ENCODE measurements around the gene TULP3. TPM values are rescaled to one million over a fixed set of nuclear protein-coding genes. Genes with fewer than 3 reads are reported as not detected.
A peak's percentile ranks its signal among the peaks of the same experiment; 100 is the strongest.

Gene TULP3
- total and polyA plus RNA-seq, 2 donors (not counting 3 experiments of a cell fraction or from before 2014, with no cell fraction given) = 30.8 to 31.0 TPM

DNA sequence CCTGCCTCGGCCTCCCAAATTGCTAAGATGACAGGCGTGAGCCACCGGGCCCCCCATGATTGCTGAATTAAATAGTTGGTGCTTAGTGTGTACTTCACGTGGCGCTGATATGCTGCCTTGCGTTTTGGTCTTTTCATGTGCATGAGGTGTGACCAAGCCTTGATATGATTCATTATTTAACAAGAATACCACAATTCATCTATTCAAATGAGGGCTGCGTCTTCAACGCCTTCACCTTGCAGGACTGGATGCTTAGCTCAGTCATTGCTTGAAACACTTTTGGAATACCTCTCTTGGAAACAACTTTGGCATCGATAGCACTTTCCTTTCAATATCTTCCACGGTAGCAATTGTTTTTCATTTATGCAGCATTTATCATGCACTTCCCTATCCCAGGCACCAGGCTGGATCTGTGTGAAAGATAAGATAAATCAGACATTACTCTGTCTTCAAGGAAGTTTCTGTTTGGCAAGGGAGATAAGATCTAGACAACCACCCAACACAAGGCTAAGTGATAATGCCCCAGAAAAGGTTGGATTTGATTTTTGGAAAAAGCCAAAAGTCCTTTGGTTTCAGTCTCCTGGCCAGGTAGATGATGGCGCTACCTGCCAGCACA lies 67.2 kb downstream of the TULP3 start:
- BruUV-seq (replicated peaks) = no TSS peak
- Histone ChIP-seq H3K9ac (replicated peaks; ENCODE audit: extremely low read depth, insufficient read depth, low read length) (peak overlapping the region; percentile 59), H4K20me1 (replicated peaks; ENCODE audit: control insufficient read depth, extremely low read depth, insufficient read depth, low read length) (no peaks in the 10 kb centered on the region), H3K4me3 (replicated peaks in 1 of 3; ENCODE audit: insufficient read depth in 1 of 3, low read depth in 1 of 3, low read length in 3 of 3) (peak overlapping the region in 2 of 3 experiments; percentile 65 to 68), H3K27ac (ENCODE audit: insufficient read depth, low read depth, low read length) (peak overlapping the region; percentile 52), H2AFZ (ENCODE audit: low read depth, low read length) (peak overlapping the region; percentile 75), H3K9me3 (replicated peaks; ENCODE audit: control insufficient read depth, insufficient read depth, low read length) (no peaks in the 10 kb centered on the region), H3K4me2 (ENCODE audit: insufficient read depth, low read length) (peak overlapping the region; percentile 82), H3K27me3 (ENCODE audit: control insufficient read depth in 2 of 2, insufficient read depth in 2 of 2, low read length in 2 of 2) (no peaks in the 10 kb centered on the region), H3K79me2 (ENCODE audit: control insufficient read depth, insufficient read depth, low read length) (peaks cover 27% of the 10 kb centered on the region), H3K36me3 (ENCODE audit: control insufficient read depth in 2 of 2, extremely low read depth in 1 of 2, insufficient read depth in 2 of 2, low read length in 2 of 2) (no peaks in the 10 kb centered on the region), H3K4me1 (ENCODE audit: control insufficient read depth, extremely low read depth, insufficient read depth, low read length) (peaks cover 31% of the 10 kb centered on the region), H3K9me1 (replicated peaks; ENCODE audit: control insufficient read depth, extremely low read depth, insufficient read depth, low read length) (no peaks in the 10 kb centered on the region)
- intact Hi-C loops (cut with micrococcal nuclease) = loop anchor here (1.0 to 5.0 kb wide), 4 partner anchors 57 to 111 kb away; partner anchors contain the start of gene TULP3
- ChIA-PET CTCF (interaction anchor here (0.8 to 2.3 kb wide), 4 partner anchors 14 to 84 kb away, joined by 3 to 6 read pairs (median 5); no protein-coding TSS in a partner anchor), POLR2A (no interaction called here)
- dilution Hi-C loops (cut with MboI; ENCODE audit: extremely low pct_ligation_motif_present, low sequenced_read_pairs) = no loop called here
- DNase-seq (ENCODE audit: low read depth, low spot score) = no peak
- FAIRE-seq = peak; percentile 83
- no peak for TF ChIP-seq MYC (IDR thresholded peaks at IDR 0.05; ENCODE audit: low read depth, low read length)
- peak; percentile 85 for TF ChIP-seq GATA2 (IDR thresholded peaks at IDR 0.05; ENCODE audit: insufficient read depth, insufficient read length, low read depth, low read length)
- TF ChIP-seq POLR2A (IDR thresholded peaks at IDR 0.05; ENCODE audit: low read depth, low read length) = no peak

DNA sequence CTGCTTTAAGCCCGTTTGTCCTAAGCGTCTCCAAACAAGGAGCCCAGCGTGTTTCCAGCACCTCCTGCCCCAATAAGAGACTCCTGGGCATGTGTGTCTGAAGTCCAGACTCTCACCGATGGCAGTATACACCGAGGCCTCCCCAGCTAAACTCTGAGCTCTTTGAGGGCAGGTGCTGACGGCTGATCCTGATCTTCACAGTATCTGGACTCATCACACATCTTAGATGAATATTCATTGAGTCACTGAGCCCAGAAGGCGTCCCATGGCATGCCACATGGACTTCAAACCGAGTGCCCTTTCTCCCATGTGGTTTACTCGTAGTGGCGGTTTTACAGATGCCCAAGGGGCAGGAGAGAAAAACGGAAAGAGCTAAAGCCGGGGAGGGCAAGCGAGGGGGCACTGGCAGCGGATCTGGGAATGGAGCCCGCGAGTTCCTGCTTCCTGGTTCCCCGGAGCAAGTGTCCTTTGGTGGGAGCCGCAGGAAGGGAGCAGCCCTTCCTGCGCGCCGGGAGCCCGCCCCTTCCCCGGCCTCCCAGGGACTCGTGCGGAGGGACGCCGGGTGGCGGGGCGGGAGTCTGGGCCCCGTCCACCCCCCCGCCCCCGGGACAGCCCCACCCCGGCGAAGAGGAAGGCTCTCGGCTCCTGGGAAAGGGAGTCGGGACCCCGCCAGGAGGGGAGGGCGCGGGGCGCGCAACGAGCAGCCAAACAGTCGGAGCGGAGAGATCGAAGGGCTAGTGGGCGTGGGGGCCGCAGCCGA lies 67.9 kb downstream of the TULP3 start:
- no peaks in the 10 kb centered on the region for H4K20me1 ChIP-seq (replicated peaks; ENCODE audit: control insufficient read depth, extremely low read depth, insufficient read depth, low read length)
- H3K4me1 ChIP-seq (ENCODE audit: control insufficient read depth, extremely low read depth, insufficient read depth, low read length) = peaks cover 38% of the 10 kb centered on the region
- H3K27ac ChIP-seq (ENCODE audit: insufficient read depth, low read depth, low read length) = peak overlapping the region; percentile 52
- CTCF ChIA-PET = interaction anchor here (0.5 to 2.3 kb wide), 6 partner anchors 14 to 1310 kb away, joined by 3 to 6 read pairs (median 4); no protein-coding TSS in a partner anchor
- H3K27me3 ChIP-seq (ENCODE audit: control insufficient read depth in 2 of 2, insufficient read depth in 2 of 2, low read length in 2 of 2) = no peaks in the 10 kb centered on the region
- TSS peak; percentile 82 for BruUV-seq (replicated peaks)
- H3K79me2 ChIP-seq (ENCODE audit: control insufficient read depth, insufficient read depth, low read length) = peaks cover 32% of the 10 kb centered on the region
- no peaks in the 10 kb centered on the region for H3K36me3 ChIP-seq (ENCODE audit: control insufficient read depth in 2 of 2, extremely low read depth in 1 of 2, insufficient read depth in 2 of 2, low read length in 2 of 2)
- dilution Hi-C loops (cut with MboI; ENCODE audit: extremely low pct_ligation_motif_present, low sequenced_read_pairs) = no loop called here
- TF ChIP-seq GATA2 (IDR thresholded peaks at IDR 0.05; ENCODE audit: insufficient read depth, insufficient read length, low read depth, low read length) (peak; percentile 49), POLR2A (IDR thresholded peaks at IDR 0.05; ENCODE audit: low read depth, low read length) (peak; percentile 71), FOS (IDR thresholded peaks at IDR 0.05; ENCODE audit: borderline replicate concordance, insufficient read depth, low read length) (no peak), JUN (IDR thresholded peaks at IDR 0.05; ENCODE audit: borderline replicate concordance, insufficient read depth, insufficient read length, low read depth) (no peak), POLR2AphosphoS5 (IDR thresholded peaks at IDR 0.05; ENCODE audit: insufficient read depth, low read depth, low read length) (peak; percentile 45), EZH2 (IDR thresholded peaks at IDR 0.05; ENCODE audit: borderline replicate concordance, low read depth, low read length, severe bottlenecking) (no peak), MYC (IDR thresholded peaks at IDR 0.05; ENCODE audit: low read depth, low read length) (no peak)
- TF ChIP-seq, protein P1, sequence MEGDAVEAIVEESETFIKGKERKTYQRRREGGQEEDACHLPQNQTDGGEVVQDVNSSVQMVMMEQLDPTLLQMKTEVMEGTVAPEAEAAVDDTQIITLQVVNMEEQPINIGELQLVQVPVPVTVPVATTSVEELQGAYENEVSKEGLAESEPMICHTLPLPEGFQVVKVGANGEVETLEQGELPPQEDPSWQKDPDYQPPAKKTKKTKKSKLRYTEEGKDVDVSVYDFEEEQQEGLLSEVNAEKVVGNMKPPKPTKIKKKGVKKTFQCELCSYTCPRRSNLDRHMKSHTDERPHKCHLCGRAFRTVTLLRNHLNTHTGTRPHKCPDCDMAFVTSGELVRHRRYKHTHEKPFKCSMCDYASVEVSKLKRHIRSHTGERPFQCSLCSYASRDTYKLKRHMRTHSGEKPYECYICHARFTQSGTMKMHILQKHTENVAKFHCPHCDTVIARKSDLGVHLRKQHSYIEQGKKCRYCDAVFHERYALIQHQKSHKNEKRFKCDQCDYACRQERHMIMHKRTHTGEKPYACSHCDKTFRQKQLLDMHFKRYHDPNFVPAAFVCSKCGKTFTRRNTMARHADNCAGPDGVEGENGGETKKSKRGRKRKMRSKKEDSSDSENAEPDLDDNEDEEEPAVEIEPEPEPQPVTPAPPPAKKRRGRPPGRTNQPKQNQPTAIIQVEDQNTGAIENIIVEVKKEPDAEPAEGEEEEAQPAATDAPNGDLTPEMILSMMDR (IDR thresholded peaks at IDR 0.05; ENCODE audit: extremely low read depth in 1 of 2, insufficient read depth in 1 of 2, low read depth in 1 of 2, low read length in 2 of 2) = no peak
- TF ChIP-seq, protein P2, sequence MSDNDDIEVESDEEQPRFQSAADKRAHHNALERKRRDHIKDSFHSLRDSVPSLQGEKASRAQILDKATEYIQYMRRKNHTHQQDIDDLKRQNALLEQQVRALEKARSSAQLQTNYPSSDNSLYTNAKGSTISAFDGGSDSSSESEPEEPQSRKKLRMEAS (IDR thresholded peaks at IDR 0.05; ENCODE audit: insufficient read depth, insufficient read length) = no peak
- intact Hi-C loops (cut with micrococcal nuclease) = loop anchor here (1.0 to 5.0 kb wide), 4 partner anchors 56 to 111 kb away; partner anchors contain the start of gene TULP3
- H3K4me2 ChIP-seq (ENCODE audit: insufficient read depth, low read length) = peak overlapping the region; percentile 82
- no peaks in the 10 kb centered on the region for H3K9me1 ChIP-seq (replicated peaks; ENCODE audit: control insufficient read depth, extremely low read depth, insufficient read depth, low read length)
- DNase-seq (ENCODE audit: low read depth, low spot score) = peak; percentile 70
- H3K4me3 ChIP-seq (replicated peaks in 1 of 3; ENCODE audit: insufficient read depth in 1 of 3, low read depth in 1 of 3, low read length in 3 of 3) = peak overlapping the region; percentile 17 to 68 (median 65)
- H3K9me3 ChIP-seq (replicated peaks; ENCODE audit: control insufficient read depth, insufficient read depth, low read length) = no peaks in the 10 kb centered on the region
- H2AFZ ChIP-seq (ENCODE audit: low read depth, low read length) = peak overlapping the region; percentile 75
- POLR2A ChIA-PET = no interaction called here
- no peak for FAIRE-seq
- H3K9ac ChIP-seq (replicated peaks; ENCODE audit: extremely low read depth, insufficient read depth, low read length) = peak overlapping the region; percentile 59

Measured in endothelial cell of umbilical vein (primary cell).